Measurements from ENCODE around the gene ACE.

DNA sequence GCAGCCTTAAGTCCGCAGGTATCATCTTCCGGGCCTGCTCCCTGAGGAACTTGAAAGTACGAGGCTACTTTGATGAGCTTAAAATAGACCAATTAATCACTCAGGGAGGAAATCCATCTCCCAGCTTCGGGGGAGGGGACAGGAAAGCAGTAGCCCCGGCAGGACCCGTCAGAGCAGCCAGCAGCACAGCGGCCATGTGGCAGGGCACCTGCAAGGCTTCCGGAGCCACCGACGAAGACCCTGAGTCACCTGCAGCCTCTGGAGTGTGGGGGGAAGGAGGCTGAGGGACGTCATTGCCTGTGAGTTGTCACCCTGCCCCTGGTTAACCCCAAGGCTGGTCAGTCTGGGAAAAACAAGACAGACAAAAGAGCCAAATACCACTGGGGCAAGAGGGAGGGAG lies 26.3 kb upstream of the ACE start:
- no peak for TF ChIP-seq EZH2 (IDR thresholded peaks at IDR 0.05; ENCODE audit: low read depth, unreplicated experiment)
- TF ChIP-seq, protein P1, sequence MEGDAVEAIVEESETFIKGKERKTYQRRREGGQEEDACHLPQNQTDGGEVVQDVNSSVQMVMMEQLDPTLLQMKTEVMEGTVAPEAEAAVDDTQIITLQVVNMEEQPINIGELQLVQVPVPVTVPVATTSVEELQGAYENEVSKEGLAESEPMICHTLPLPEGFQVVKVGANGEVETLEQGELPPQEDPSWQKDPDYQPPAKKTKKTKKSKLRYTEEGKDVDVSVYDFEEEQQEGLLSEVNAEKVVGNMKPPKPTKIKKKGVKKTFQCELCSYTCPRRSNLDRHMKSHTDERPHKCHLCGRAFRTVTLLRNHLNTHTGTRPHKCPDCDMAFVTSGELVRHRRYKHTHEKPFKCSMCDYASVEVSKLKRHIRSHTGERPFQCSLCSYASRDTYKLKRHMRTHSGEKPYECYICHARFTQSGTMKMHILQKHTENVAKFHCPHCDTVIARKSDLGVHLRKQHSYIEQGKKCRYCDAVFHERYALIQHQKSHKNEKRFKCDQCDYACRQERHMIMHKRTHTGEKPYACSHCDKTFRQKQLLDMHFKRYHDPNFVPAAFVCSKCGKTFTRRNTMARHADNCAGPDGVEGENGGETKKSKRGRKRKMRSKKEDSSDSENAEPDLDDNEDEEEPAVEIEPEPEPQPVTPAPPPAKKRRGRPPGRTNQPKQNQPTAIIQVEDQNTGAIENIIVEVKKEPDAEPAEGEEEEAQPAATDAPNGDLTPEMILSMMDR (conservative IDR thresholded peaks at IDR 0.05; ENCODE audit: low read depth in 2 of 2), result no peak
- TF ChIP-seq, protein P2, sequence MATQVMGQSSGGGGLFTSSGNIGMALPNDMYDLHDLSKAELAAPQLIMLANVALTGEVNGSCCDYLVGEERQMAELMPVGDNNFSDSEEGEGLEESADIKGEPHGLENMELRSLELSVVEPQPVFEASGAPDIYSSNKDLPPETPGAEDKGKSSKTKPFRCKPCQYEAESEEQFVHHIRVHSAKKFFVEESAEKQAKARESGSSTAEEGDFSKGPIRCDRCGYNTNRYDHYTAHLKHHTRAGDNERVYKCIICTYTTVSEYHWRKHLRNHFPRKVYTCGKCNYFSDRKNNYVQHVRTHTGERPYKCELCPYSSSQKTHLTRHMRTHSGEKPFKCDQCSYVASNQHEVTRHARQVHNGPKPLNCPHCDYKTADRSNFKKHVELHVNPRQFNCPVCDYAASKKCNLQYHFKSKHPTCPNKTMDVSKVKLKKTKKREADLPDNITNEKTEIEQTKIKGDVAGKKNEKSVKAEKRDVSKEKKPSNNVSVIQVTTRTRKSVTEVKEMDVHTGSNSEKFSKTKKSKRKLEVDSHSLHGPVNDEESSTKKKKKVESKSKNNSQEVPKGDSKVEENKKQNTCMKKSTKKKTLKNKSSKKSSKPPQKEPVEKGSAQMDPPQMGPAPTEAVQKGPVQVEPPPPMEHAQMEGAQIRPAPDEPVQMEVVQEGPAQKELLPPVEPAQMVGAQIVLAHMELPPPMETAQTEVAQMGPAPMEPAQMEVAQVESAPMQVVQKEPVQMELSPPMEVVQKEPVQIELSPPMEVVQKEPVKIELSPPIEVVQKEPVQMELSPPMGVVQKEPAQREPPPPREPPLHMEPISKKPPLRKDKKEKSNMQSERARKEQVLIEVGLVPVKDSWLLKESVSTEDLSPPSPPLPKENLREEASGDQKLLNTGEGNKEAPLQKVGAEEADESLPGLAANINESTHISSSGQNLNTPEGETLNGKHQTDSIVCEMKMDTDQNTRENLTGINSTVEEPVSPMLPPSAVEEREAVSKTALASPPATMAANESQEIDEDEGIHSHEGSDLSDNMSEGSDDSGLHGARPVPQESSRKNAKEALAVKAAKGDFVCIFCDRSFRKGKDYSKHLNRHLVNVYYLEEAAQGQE (IDR thresholded peaks at IDR 0.05; ENCODE audit: unreplicated experiment), result no peak
- no peak for TF ChIP-seq STAT1 (IDR thresholded peaks at IDR 0.05; ENCODE audit: unreplicated experiment)
- TF ChIP-seq ZNF331 (CRISPR knock-in tag; IDR thresholded peaks at IDR 0.05; ENCODE audit: low read depth), result no peak
- TF ChIP-seq, protein P3, sequence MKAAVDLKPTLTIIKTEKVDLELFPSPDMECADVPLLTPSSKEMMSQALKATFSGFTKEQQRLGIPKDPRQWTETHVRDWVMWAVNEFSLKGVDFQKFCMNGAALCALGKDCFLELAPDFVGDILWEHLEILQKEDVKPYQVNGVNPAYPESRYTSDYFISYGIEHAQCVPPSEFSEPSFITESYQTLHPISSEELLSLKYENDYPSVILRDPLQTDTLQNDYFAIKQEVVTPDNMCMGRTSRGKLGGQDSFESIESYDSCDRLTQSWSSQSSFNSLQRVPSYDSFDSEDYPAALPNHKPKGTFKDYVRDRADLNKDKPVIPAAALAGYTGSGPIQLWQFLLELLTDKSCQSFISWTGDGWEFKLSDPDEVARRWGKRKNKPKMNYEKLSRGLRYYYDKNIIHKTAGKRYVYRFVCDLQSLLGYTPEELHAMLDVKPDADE (IDR thresholded peaks at IDR 0.05), result no peak
- TF ChIP-seq POLR2AphosphoS5 (IDR thresholded peaks at IDR 0.05; ENCODE audit: low read depth), result no peak
- TF ChIP-seq EZH2phosphoT487 (IDR thresholded peaks at IDR 0.05; ENCODE audit: unreplicated experiment), result no peak
